Neuron (in vitro differentiated cells): Measurements from ENCODE around the gene PARVG.

Experiments
- H2AFZ ChIP-seq: one replicate; pipeline ENCODE4 v1.6.1; 2013; ENCODE audit warnings: low read depth, mild to moderate bottlenecking, inconsistent platforms, low read length, moderate library complexity
- H3K27me3 ChIP-seq: one replicate; pipeline ENCODE4 v1.6.1; 2013; ENCODE audit warnings: low read length; ENCODE audit not compliant: insufficient read depth
- H3K36me3 ChIP-seq: one replicate; pipeline ENCODE4 v1.6.1; 2013; ENCODE audit warnings: low read length; ENCODE audit not compliant: insufficient read depth
- H3K4me1 ChIP-seq: one replicate; pipeline ENCODE4 v1.6.1; 2013; ENCODE audit warnings: low read length; ENCODE audit not compliant: insufficient read depth
- H3K4me3 ChIP-seq: 2 replicates; pipeline ENCODE4 v1.5.1; 2013; ENCODE audit warnings: mild to moderate bottlenecking, low read length, moderate library complexity
- H3K9me3 ChIP-seq: one replicate; pipeline ENCODE4 v1.6.1; 2013; ENCODE audit warnings: low read length

Gene PARVG

DNA sequence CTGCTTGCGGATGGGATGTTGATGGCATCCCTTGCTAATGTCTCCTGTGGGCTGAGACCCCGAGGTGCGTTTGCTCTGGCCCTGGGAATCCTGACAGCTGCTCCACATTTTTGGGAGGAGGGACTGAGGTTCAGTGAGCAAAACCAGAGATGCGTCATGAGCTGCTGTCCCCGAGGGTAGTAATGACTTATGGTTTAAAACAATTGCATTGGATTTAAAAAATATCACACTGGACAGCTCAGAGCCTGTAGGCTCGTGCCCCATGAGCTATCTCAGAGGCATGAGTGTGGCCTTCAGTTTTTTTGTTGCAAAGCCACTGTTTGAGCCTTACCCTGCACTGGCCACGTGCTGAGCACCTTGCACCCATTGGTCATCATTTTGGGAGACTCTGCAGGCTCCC lies 20.9 kb upstream of the PARVG start:
- H3K4me1 ChIP-seq: peaks cover 21% of the 10 kb centered on the region
- H3K27me3 ChIP-seq: no peaks in the 10 kb centered on the region
- no peak overlapping the region for H2AFZ ChIP-seq
- no peak overlapping the region for H3K4me3 ChIP-seq
- no peaks in the 10 kb centered on the region for H3K9me3 ChIP-seq
- no peaks in the 10 kb centered on the region for H3K36me3 ChIP-seq

DNA sequence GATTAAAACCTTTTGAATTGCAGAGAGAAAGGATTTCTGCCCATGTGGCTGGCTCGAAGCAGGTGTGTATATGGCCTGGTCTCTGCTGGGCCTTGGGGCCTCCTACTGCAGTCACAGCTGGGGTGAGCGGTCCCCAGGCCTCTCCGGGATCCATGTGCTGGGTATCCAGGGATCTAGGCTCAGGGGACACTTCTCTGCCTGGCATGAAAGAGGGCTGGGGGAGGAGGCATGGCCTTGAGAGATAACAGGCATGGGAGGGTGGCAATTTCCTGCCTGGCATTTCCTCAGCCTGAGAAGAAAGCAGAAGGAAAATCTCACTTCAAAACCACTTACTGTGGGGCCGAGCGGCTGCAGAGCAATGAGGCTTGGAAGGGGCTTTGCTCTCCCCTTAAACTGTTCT lies 20.3 kb upstream of the PARVG start:
- H3K4me3 ChIP-seq: no peak overlapping the region
- no peaks in the 10 kb centered on the region for H3K9me3 ChIP-seq

DNA sequence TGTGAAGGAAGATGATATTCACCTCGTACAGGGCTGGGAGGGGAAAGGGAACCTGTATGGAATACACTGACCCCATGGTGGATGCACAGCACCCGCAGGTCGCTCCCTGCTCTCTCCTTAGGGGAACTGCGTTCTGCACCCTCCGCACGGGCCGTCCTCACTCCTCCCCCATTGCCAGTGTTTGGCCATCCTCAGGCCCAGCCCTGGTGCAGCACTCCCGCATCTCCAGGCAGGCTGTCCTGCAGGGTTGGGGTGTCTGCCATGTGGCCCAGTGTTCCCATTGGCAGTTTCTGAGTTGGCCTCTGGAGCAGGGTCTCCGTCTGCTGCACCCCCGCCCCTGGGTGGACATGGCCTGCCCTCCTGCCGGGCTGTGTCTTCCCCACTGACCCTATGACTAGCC lies 19.1 kb upstream of the PARVG start:
- Histone ChIP-seq H2AFZ (no peak overlapping the region), H3K36me3 (no peaks in the 10 kb centered on the region), H3K9me3 (no peaks in the 10 kb centered on the region), H3K27me3 (no peaks in the 10 kb centered on the region), H3K4me1 (peaks cover 21% of the 10 kb centered on the region), H3K4me3 (no peak overlapping the region)

More for the DNA sequence above, 20.3 kb upstream of the PARVG start:
- H3K27me3 ChIP-seq: no peaks in the 10 kb centered on the region
- H3K4me1 ChIP-seq: peaks cover 21% of the 10 kb centered on the region
- H3K36me3 ChIP-seq: no peaks in the 10 kb centered on the region
- H2AFZ ChIP-seq: no peak overlapping the region

GRCh38 chr22:44162960-44163359 lies 17.8 kb upstream of the PARVG start:
- no peak overlapping the region for H3K4me3 ChIP-seq
- H3K36me3 ChIP-seq: no peaks in the 10 kb centered on the region
- H3K27me3 ChIP-seq: no peaks in the 10 kb centered on the region
- no peaks in the 10 kb centered on the region for H3K9me3 ChIP-seq
- no peak overlapping the region for H2AFZ ChIP-seq
- peaks cover 18% of the 10 kb centered on the region for H3K4me1 ChIP-seq

- Histone ChIP-seq H3K27me3 (no peaks in the 10 kb centered on the region), H3K9me3 (no peaks in the 10 kb centered on the region), H3K4me1 (peaks cover 12% of the 10 kb centered on the region), H2AFZ (no peak overlapping the region), H3K4me3 (no peak overlapping the region), H3K36me3 (no peaks in the 10 kb centered on the region)
Observed at GRCh38 chr22:44163536-44163935, 17.2 kb upstream of the PARVG start.

- H3K36me3 ChIP-seq: no peaks in the 10 kb centered on the region
- H3K4me1 ChIP-seq: peaks cover 7% of the 10 kb centered on the region
- no peaks in the 10 kb centered on the region for H3K9me3 ChIP-seq
- no peak overlapping the region for H3K4me3 ChIP-seq
- H3K27me3 ChIP-seq: no peaks in the 10 kb centered on the region
- no peak overlapping the region for H2AFZ ChIP-seq
Observed at GRCh38 chr22:44164031-44164430, 16.7 kb upstream of the PARVG start.

DNA sequence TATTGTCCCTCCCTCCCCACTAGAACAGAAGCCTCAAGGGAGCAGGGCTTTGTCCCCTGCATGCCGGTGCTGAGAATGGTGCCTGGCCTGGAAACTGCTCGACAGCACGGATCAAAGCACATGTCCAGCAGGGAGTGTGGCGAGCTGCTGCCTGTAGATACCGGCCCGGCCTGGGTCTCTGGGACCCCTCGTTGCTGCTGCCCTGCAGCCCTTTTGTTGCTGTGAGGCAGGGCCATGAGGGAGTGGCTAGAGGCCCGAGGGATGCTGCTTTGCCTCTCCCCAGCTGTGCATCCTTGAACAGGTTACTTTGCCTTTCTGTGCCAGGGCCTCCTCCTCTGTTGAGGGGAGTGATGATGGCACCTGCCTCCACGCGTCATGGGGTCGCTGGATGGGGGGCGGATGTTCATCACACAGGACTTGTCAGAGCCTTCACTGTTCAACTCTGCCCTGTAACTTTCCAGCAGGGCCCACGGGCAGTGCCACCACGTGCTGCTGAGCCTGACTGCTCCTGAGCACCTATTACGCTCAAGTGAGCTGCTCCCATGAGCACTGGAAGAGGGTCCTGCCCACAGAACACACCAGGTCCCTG lies 15.3 kb upstream of the PARVG start:
- no peak overlapping the region for H3K4me3 ChIP-seq
- no peaks in the 10 kb centered on the region for H3K9me3 ChIP-seq
- H3K36me3 ChIP-seq: no peaks in the 10 kb centered on the region
- no peak overlapping the region for H2AFZ ChIP-seq
- H3K4me1 ChIP-seq: no peaks in the 10 kb centered on the region
- no peaks in the 10 kb centered on the region for H3K27me3 ChIP-seq

DNA sequence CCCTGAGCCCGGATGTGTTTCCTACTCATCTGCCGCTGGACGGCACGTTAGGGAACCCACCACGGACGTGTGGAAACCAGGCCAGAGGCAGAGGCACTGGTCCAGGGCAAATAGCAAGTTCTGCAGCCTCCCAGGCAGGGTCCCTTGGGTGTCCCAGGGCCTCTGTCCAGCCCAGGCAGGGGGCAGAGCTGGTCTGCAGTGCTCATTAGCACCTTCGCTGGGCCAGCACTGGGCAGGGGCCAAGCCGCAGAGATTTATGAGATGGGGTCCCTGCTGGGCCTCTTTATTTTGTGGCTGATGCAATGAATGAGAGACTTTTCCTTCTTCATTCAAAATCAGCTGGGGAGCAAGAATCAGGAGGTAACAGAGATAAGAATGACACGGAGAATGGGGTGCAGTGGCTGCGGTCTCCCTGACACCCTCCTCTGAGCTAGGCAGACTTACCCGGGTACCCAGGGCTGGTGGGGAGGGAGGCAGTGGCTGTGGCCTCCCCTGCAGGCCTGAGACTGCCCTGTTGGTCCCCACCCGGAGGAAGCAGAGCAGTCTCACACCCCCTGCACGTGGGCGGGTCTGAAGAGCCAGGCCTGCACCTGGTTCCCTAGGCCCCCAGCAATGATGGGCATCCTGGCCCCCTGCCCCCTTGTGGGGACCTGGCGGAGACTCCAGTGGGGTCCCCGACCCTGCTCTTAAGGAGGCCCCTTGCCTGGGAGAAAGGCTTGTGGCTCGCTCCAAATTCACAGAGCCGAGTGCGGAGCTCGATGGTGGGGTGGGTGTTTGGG lies 14.0 kb upstream of the PARVG start:
- Histone ChIP-seq H3K27me3 (no peaks in the 10 kb centered on the region), H3K36me3 (no peaks in the 10 kb centered on the region), H3K9me3 (no peaks in the 10 kb centered on the region), H3K4me3 (no peak overlapping the region), H2AFZ (no peak overlapping the region), H3K4me1 (no peaks in the 10 kb centered on the region)

DNA sequence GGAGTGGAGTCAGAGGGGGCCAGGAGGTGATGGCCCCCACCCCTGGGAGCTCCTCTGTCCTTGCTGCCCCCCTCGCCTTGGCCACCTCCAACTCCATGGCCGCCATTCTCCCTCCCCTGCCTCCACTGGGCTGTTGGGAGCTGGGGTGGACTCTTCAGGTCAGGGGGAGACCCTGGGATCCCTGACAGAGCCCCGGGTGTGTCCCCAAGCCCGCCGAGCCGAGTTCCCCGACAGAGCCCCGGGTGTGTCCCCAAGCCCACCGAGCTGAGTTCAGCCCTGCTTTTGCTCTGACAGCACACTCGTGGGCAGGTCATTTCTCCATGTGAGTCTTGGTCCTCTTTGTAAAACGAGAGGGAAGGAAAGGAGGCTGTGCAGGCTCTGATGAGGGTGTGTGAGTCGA lies 13.2 kb upstream of the PARVG start:
- H3K4me1 ChIP-seq: peaks cover 3% of the 10 kb centered on the region
- H2AFZ ChIP-seq: no peak overlapping the region
- H3K27me3 ChIP-seq: no peaks in the 10 kb centered on the region
- H3K9me3 ChIP-seq: no peaks in the 10 kb centered on the region
- no peak overlapping the region for H3K4me3 ChIP-seq
- H3K36me3 ChIP-seq: no peaks in the 10 kb centered on the region

DNA sequence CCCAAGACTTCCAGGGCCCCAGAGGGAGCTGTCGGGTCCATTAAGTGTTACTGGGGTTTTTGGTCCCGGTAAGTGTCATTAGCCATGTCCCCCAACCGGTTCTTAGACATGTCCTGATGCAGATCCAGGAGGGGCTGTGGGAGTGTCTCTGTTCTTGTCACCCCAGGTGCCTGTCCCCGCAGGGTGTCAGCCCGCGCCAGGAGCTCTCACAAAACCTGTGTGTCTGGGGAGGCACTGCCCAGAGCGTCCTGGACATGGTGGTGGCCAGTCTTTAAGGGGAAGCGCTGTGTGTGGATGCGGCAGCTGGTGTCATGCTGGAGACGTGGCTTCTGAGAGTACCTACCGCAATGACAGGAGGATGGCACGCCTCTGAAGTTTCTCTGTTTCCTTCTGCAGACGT lies 12.5 kb upstream of the PARVG start:
- Histone ChIP-seq H2AFZ (no peak overlapping the region), H3K27me3 (peaks cover 4% of the 10 kb centered on the region), H3K4me1 (peaks cover 6% of the 10 kb centered on the region), H3K9me3 (no peaks in the 10 kb centered on the region), H3K36me3 (no peaks in the 10 kb centered on the region), H3K4me3 (no peak overlapping the region)

DNA sequence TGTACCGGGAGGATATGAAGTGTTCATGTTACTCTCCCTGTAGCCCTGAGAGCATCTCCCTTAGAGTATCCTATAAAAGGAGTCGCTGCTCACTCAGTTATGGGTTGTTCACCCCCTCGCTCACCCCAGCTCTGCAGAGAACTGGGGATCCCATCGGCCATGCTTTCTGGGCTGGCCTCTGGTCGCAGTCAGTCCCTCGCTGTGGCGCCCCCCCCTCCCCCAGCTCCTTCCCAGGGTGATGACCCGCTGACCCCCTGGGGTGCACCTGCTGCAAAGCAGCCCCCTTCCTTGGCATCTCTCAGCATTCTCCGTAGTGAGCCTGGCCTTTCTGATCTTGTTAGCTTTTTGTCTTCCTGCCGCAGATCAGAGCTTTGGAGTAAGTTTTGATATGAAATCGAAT lies 10.3 kb upstream of the PARVG start:
- H3K4me1 ChIP-seq: peaks cover 6% of the 10 kb centered on the region
- H3K9me3 ChIP-seq: no peaks in the 10 kb centered on the region
- H3K27me3 ChIP-seq: peaks cover 4% of the 10 kb centered on the region
- H3K4me3 ChIP-seq: no peak overlapping the region
- no peaks in the 10 kb centered on the region for H3K36me3 ChIP-seq
- no peak overlapping the region for H2AFZ ChIP-seq

- no peaks in the 10 kb centered on the region for H3K36me3 ChIP-seq
- no peak overlapping the region for H3K4me3 ChIP-seq
- peaks cover 4% of the 10 kb centered on the region for H3K27me3 ChIP-seq
- H3K9me3 ChIP-seq: no peaks in the 10 kb centered on the region
- peaks cover 6% of the 10 kb centered on the region for H3K4me1 ChIP-seq
- H2AFZ ChIP-seq: no peak overlapping the region
Observed at GRCh38 chr22:44171561-44171960, 9.2 kb upstream of the PARVG start.

DNA sequence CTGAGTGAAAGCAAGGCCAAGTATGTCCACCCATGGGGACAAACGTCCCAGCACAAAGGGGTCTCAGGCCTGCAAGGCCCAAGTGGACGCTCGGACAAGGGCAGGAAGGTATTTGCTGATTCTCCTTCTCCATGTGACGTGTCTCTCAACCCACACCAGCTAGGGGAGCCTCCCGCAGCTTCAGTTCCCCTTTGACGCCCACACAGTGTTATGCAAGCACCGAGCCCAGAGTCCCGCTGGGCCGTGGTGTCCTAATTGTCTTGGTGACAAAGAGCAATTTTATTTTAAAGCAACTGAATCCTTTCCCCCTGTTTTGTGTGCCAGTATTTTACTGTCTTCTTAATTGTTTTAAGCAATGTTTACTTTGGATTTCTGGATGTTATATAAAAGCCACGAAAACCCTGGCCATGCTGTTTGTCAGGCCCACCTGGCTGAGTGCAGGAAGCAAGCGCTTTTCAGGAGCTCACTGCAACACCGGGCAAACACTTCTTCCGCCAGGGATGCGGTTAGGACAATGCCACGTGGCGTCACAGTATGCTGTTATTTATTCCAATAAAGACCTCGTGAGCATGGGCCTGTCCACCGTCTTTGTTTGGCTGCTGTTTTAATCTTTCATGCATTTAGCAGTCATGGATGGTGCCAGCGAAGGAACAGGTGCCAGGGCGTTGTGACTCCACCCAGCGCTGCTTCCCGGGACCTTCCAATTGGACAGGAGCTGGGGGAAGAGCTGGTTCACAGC lies 8.2 kb upstream of the PARVG start:
- peaks cover 4% of the 10 kb centered on the region for H3K27me3 ChIP-seq
- H3K9me3 ChIP-seq: no peaks in the 10 kb centered on the region
- no peak overlapping the region for H2AFZ ChIP-seq
- H3K36me3 ChIP-seq: no peaks in the 10 kb centered on the region
- peaks cover 6% of the 10 kb centered on the region for H3K4me1 ChIP-seq
- H3K4me3 ChIP-seq: no peak overlapping the region
